GM12878 (cell line): ENCODE data around the gene ABCA13. TPM values are rescaled to one million over a fixed set of nuclear protein-coding genes. Genes with fewer than 3 reads are reported as not detected.

Source experiments
- ATAC-seq: fragments of 200-7000 bp; cut with Tn5 transposase; 3 replicates; pipeline ENCODE4 v1.9.1; 2020; ENCODE audit warnings: mild to moderate bottlenecking, moderate library complexity
- BruUV-seq: library from RNA; stranded (reverse); fragments of 400-500 nt; replicated peaks from 2 replicates; lab custom pipeline; 2021; lab: Mats Ljungman, UMichigan
- CTCF ChIA-PET: fragments of 300-600 bp; sonication (Branson Sonifier 250); formaldehyde crosslinking; extraction: SDS; loops from one replicate; lab custom pipeline; 2021; ENCODE audit warnings: inconsistent platforms; lab: Yijun Ruan, JAX
- POLR2A ChIA-PET: fragments of 350-600 bp; formaldehyde crosslinking; extraction: SDS; loops from one replicate; lab custom pipeline; 2021; ENCODE audit warnings: inconsistent platforms; lab: Charles Lee
- RAD21 ChIA-PET: fragments of 300-600 bp; sonication (Branson Sonifier 250); formaldehyde crosslinking; loops from one replicate; lab custom pipeline; 2023; ENCODE audit warnings: antibody characterized with exemption; ENCODE audit not compliant: unreplicated experiment; lab: Charles Lee
- SMC1A ChIA-PET: fragments of 300-600 bp; sonication (Branson Sonifier 250); formaldehyde crosslinking; loops from one replicate; lab custom pipeline; 2023; ENCODE audit not compliant: unreplicated experiment, uncharacterized antibody; lab: Charles Lee
- DNase-seq: peaks from one replicate; pipeline ENCODE4 v3.0.0-alpha.2; 2011; ENCODE audit warnings: low read depth, low spot score
- FAIRE-seq: peaks from 3 replicates; lab custom pipeline; 2011; peaks lifted over from hg19 to GRCh38; lab: Jason Lieb, UNC
- H2AFZ ChIP-seq: 2 replicates; pipeline ENCODE4 v1.6.0; 2011; ENCODE audit warnings: low read depth, low read length, control low read depth; ENCODE audit not compliant: control insufficient read depth
- H3K27ac ChIP-seq: 2 replicates; pipeline ENCODE4 v1.5.1; 2011; ENCODE audit warnings: control low read depth; ENCODE audit not compliant: control insufficient read depth, insufficient read depth
- H3K27me3 ChIP-seq, 2 experiments: replicated peaks in 1 of 2; 2 replicates each; pipeline versions ENCODE4 v1.6.0 to v1.6.1; 2011; ENCODE audit warnings: low read length in 1 of 2; ENCODE audit not compliant: control insufficient read depth in 2 of 2, insufficient read depth in 2 of 2
- H3K36me3 ChIP-seq, 2 experiments: 2 replicates each; pipeline ENCODE4 v1.5.1; 2011; ENCODE audit warnings: low read length in 1 of 2; ENCODE audit not compliant: control insufficient read depth in 2 of 2, insufficient read depth in 2 of 2
- H3K4me1 ChIP-seq: 2 replicates; pipeline ENCODE4 v1.6.1; 2011; ENCODE audit warnings: mild to moderate bottlenecking, low read length, moderate library complexity, mixed read lengths; ENCODE audit not compliant: control insufficient read depth, insufficient read depth
- H3K4me2 ChIP-seq: 2 replicates; pipeline ENCODE4 v1.6.0; 2011; ENCODE audit warnings: control low read depth; ENCODE audit not compliant: control insufficient read depth, insufficient read depth
- H3K4me3 ChIP-seq: fragments of 200-600 bp; sonication (generic); 2 replicates; pipeline ENCODE4 v1.5.1; 2016
- H3K79me2 ChIP-seq: 2 replicates; pipeline ENCODE4 v1.6.0; 2011; ENCODE audit warnings: low read length; ENCODE audit not compliant: control insufficient read depth, insufficient read depth
- H3K9ac ChIP-seq: 2 replicates; pipeline ENCODE4 v1.8.0; 2011; ENCODE audit warnings: low read length, control low read depth, mixed read lengths; ENCODE audit not compliant: control insufficient read depth, insufficient read depth
- H3K9me3 ChIP-seq: replicated peaks from 3 replicates; pipeline ENCODE4 v1.5.1; 2011; ENCODE audit warnings: mild to moderate bottlenecking, low read length; ENCODE audit not compliant: control insufficient read depth, insufficient read depth
- H4K20me1 ChIP-seq: 2 replicates; pipeline ENCODE4 v1.6.0; 2011; ENCODE audit not compliant: control insufficient read depth, insufficient read depth
- ATF7 ChIP-seq: fragments of 450-650 bp; IDR thresholded peaks from 2 replicates; pipeline ENCODE4 v1.6.1; 2016; ENCODE audit warnings: low read depth, mild to moderate bottlenecking
- CBX5 ChIP-seq: sonication (generic); IDR thresholded peaks from 2 replicates; pipeline ENCODE4 v1.6.1; 2016; ENCODE audit warnings: low read depth, moderate library complexity, mild to moderate bottlenecking, inconsistent platforms
- CHD4 ChIP-seq: fragments of 200-600 bp; sonication (generic); IDR thresholded peaks from 2 replicates; pipeline ENCODE4 v1.6.1; 2016; ENCODE audit warnings: mild to moderate bottlenecking
- CREB1 ChIP-seq: IDR thresholded peaks from 2 replicates; pipeline ENCODE4 v1.6.1; 2012; ENCODE audit warnings: low read depth, mild to moderate bottlenecking, inconsistent platforms
- CREM ChIP-seq: IDR thresholded peaks from 2 replicates; pipeline ENCODE4 v1.6.1; 2014; ENCODE audit warnings: antibody characterized with exemption, low read depth
- DPF2 ChIP-seq: fragments of 450-650 bp; IDR thresholded peaks from 2 replicates; pipeline ENCODE4 v1.6.1; 2017; ENCODE audit warnings: mild to moderate bottlenecking
- EP300 ChIP-seq, 2 experiments: fragments of 150-350 bp in 1 of 2; IDR thresholded peaks; 2 replicates each; pipeline ENCODE4 v1.6.1; 2011 to 2012; ENCODE audit warnings: low read depth in 2 of 2, low read length in 2 of 2, borderline replicate concordance in 1 of 2, improper control_type of control experiment in 1 of 2, inconsistent platforms in 1 of 2; ENCODE audit not compliant: control insufficient read depth in 1 of 2
- IKZF2 ChIP-seq, 2 experiments: fragments of 450-650 bp; IDR thresholded peaks; 2 replicates each; pipeline ENCODE4 v1.6.1; 2017; ENCODE audit warnings: mild to moderate bottlenecking in 2 of 2, moderate library complexity in 2 of 2
- IRF4 ChIP-seq: IDR thresholded peaks from 2 replicates; pipeline ENCODE4 v1.6.1; 2011; ENCODE audit warnings: low read depth, low read length
- JUND ChIP-seq: IDR thresholded peaks from 2 replicates; pipeline ENCODE4 v1.6.1; 2012; ENCODE audit warnings: low read depth, mild to moderate bottlenecking, low read length, improper control_type of control experiment, moderate library complexity
- MEF2A ChIP-seq: IDR thresholded peaks from 2 replicates; pipeline ENCODE4 v1.6.1; 2011; ENCODE audit warnings: low read depth, mild to moderate bottlenecking, low read length, moderate library complexity; ENCODE audit not compliant: insufficient read depth
- NBN ChIP-seq: fragments of 450-650 bp; IDR thresholded peaks from 2 replicates; pipeline ENCODE4 v1.6.1; 2016
- PRDM15 ChIP-seq: fragments of 450-650 bp; formaldehyde crosslinking; IDR thresholded peaks from 2 replicates; pipeline ENCODE4 v1.4.0; 2020; ENCODE audit warnings: mild to moderate bottlenecking, moderate library complexity
- ZBTB40 ChIP-seq: fragments of 450-650 bp; IDR thresholded peaks from 2 replicates; pipeline ENCODE4 v1.6.1; 2016; ENCODE audit warnings: mild to moderate bottlenecking, moderate library complexity, borderline replicate concordance
- WGBS: methylation state at CpG from one replicate; pipeline ENCODE4 v1.1.6; 2016; ENCODE audit warnings: low lambda C conversion rate; ENCODE audit not compliant: insufficient replicate concordance, insufficient coverage; ENCODE audit errors: missing lambda C conversion rate; 5-methylcytosine and 5-hydroxymethylcytosine counted together
- in situ Hi-C: fragments of 300-500 bp; cut with MboI; formaldehyde crosslinking; loops from 9 replicates; pipeline ENCODE4 v1.14.3; 2018; ENCODE audit warnings: mixed read lengths
- intact Hi-C: fragments of 100-400 bp; cut with micrococcal nuclease; formaldehyde crosslinking; loops from one replicate; pipeline ENCODE4 v1.14.2; 2022; ENCODE audit not compliant: unreplicated experiment
- polyA plus RNA-seq, 11 experiments: library from polyadenylated mRNA; depleted of rRNA in 4 of 11; unstranded in 6 of 11; stranded (reverse) in 5 of 11; fragments of >200 nt; fragmentation: Nextera tagmentation in 4 of 11; fragmentation: Illumina TruSeq in 1 of 11; extraction: Ambion mirVana in 4 of 11; extraction: Trizol in 1 of 11; gene quantifications; 1 replicate in 1 of 11; 2 replicates in 10 of 11; pipeline versions ENCODE4 v1.2.1 to v1.2.3, GENCODE V29; 2011 to 2016; ENCODE audit warnings: inconsistent platforms in 2 of 11, missing spikeins in 2 of 11, low read depth in 1 of 11
- total RNA-seq, 4 experiments: library from RNA; depleted of rRNA in 3 of 4; stranded (reverse); fragments of >200 nt in 3 of 4; fragmentation: Illumina TruSeq in 1 of 4; extraction: Trizol in 1 of 4; gene quantifications; 2 replicates each; pipeline versions ENCODE4 v1.2.1 to v1.2.3, GENCODE V29; 2013 to 2021
- TF ChIP-seq, protein P1 (sequence below): fragments of 450-650 bp; IDR thresholded peaks from 2 replicates; pipeline ENCODE4 v1.6.1; 2017; ENCODE audit warnings: mild to moderate bottlenecking, low read depth, inconsistent platforms; ENCODE audit not compliant: poor library complexity, severe bottlenecking

Gene ABCA13
- total and polyA plus RNA-seq, 10 of the 15 experiments (the other 5 are each of a cell fraction or from before 2014, with no cell fraction given) = under 0.01 to 0.98 (median 0.04) TPM; not detected in 2

GRCh38 chr7:48251766-48252165 is 80.5 kb downstream of the ABCA13 start:
- H4K20me1 ChIP-seq = no peaks in the 10 kb centered on the region
- H3K4me3 ChIP-seq = no peak overlapping the region
- peaks cover 7% of the 10 kb centered on the region; the same call in 1 of the 2 replicates for H3K4me1 ChIP-seq
- FAIRE-seq = peak; percentile 91
- H3K27ac ChIP-seq = no peak overlapping the region
- peak; percentile 85 for ATAC-seq
- SMC1A ChIA-PET = no interaction called here
- H3K79me2 ChIP-seq = no peaks in the 10 kb centered on the region
- no peaks in the 10 kb centered on the region for H3K36me3 ChIP-seq
- no peak overlapping the region for H2AFZ ChIP-seq
- no TSS peak for BruUV-seq
- peak; percentile 31 for DNase-seq
- intact Hi-C loops (no loop called here), in situ Hi-C loops (no loop called here)
- H3K9me3 ChIP-seq = no peaks in the 10 kb centered on the region
- CTCF ChIA-PET = no interaction called here
- RAD21 ChIA-PET = interaction anchor here (1.8 kb wide), 1 partner anchor 166 kb away, joined by 5 read pairs; no protein-coding TSS in a partner anchor
- POLR2A ChIA-PET = no interaction called here
- H3K27me3 ChIP-seq = no peaks in the 10 kb centered on the region; a peak in 1 of 4 replicates
- 2% methylated on average over 4 of the region's 4 CpGs for WGBS
- H3K9ac ChIP-seq = no peak overlapping the region
- peak overlapping the region; percentile 14; the same call in 1 of the 2 replicates for H3K4me2 ChIP-seq
- TF ChIP-seq MEF2A (peak; percentile 72), JUND (peak; percentile 83), ZBTB40 (no peak), CBX5 (peak; percentile 78; the same call in 1 of the 2 replicates), IKZF2 (IDR thresholded peaks at IDR 0.05) (peak; percentile 34 to 66; a peak in 3 of 4 replicates), EP300 (IDR thresholded peaks at IDR 0.05; ENCODE audit: borderline replicate concordance in 1 of 2, control insufficient read depth in 1 of 2, low read depth in 2 of 2, low read length in 2 of 2) (peak; percentile 80 to 85), CREB1 (no peak), NBN (0 out of 2 replicates have a peak, but pooled peaks have one; percentile 40), ATF7 (peak; percentile 83), IRF4 (peak; percentile 87; the same call in 1 of the 2 replicates), DPF2 (0 out of 2 replicates have a peak, but pooled peaks have one; percentile 41), CHD4 (no peak), CREM (peak; percentile 61; the same call in 1 of the 2 replicates), PRDM15 (CRISPR knock-in tag) (no peak)
- TF ChIP-seq, protein P1, sequence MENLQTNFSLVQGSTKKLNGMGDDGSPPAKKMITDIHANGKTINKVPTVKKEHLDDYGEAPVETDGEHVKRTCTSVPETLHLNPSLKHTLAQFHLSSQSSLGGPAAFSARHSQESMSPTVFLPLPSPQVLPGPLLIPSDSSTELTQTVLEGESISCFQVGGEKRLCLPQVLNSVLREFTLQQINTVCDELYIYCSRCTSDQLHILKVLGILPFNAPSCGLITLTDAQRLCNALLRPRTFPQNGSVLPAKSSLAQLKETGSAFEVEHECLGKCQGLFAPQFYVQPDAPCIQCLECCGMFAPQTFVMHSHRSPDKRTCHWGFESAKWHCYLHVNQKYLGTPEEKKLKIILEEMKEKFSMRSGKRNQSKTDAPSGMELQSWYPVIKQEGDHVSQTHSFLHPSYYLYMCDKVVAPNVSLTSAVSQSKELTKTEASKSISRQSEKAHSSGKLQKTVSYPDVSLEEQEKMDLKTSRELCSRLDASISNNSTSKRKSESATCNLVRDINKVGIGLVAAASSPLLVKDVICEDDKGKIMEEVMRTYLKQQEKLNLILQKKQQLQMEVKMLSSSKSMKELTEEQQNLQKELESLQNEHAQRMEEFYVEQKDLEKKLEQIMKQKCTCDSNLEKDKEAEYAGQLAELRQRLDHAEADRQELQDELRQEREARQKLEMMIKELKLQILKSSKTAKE = peak; percentile 58
